HG03565 (cell line): ENCODE measurements around the gene PHACTR3.

Source experiments
- ATAC-seq: cut with Tn5 transposase; IDR thresholded peaks from one replicate; pipeline ENCODE4 v1.9.1; 2021; ENCODE audit warnings: mild to moderate bottlenecking, moderate library complexity; ENCODE audit not compliant: unreplicated experiment

Gene PHACTR3

DNA sequence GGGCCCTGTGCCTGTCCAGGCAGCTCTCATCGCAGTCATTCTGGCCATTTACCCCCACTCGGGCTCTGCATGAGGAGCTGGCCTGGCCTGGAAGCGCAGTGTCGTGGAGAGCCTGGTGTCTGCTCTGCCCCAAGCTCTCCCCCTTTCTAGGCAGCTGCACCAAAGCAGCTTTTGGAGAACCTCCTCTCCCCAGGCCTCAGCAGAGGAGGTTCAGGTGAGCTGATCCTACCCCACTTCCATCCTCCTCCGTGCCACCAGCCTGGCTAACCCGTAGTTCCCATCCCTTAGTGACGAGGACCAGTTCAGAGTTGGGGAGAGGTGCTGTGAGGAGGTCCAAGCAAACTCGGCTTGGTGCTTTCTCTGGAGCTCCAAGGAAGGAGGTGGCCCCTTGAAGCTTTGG is 30.5 kb upstream of the PHACTR3 start:
- no peak for ATAC-seq

DNA sequence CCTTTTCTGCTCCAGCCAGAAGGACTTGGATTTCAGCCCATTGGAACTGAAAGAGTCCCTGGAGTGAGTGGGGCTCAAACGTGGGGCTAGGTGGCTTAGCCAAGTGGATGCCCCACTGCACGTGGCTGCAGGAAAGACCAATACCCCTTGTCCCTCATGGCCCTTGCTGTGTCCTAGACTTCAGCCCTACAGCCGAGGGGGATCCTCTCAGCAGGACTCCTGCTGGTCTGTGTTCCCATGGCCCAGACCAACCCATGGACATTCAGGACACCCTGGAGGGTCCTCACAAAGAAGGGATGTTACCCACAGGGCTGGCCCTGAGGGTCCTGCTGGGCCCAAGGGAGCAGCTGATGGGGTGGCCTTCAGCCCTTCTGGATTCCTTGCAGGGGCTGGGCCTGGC is 30.0 kb upstream of the PHACTR3 start:
- no peak for ATAC-seq

DNA sequence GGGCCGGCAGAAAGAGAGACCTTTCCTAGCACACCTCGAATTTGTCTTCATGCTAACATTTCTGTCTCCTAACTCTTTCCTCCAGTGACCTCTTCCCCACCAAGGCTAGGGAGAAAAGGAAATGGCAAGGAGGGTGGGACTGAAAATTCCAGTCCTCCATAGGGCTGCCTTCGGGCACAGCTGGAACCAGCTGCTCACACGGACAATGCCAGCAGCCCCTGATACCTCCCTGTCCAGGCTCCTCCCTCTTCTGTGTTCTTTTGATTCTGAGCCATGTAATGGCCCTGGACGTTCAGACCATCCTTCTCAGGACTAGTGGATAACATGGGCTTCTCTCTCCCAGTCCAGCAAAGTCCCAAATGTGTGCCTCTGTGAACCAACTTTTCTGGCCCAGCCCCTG is 29.1 kb upstream of the PHACTR3 start:
- no peak for ATAC-seq

DNA sequence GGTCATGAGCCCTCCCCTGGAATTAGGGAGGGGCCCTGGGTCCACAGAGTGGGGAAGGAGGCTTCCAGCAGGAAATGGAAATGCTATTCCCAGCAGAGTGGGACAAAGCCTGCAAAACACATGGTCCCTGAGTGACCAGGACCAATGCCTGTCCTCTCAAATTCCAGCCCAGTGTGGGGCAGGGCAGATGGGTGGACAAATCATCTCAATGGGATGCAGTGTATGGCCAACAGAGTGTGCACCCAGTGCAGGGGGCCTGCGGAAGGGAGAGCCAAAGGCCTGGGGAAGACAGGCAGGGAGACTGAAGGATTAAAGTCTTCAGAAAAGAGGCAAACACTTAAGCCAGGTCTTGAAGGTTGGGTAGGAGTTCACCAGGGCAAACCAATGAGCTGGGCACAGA is 28.7 kb upstream of the PHACTR3 start:
- no peak for ATAC-seq

DNA sequence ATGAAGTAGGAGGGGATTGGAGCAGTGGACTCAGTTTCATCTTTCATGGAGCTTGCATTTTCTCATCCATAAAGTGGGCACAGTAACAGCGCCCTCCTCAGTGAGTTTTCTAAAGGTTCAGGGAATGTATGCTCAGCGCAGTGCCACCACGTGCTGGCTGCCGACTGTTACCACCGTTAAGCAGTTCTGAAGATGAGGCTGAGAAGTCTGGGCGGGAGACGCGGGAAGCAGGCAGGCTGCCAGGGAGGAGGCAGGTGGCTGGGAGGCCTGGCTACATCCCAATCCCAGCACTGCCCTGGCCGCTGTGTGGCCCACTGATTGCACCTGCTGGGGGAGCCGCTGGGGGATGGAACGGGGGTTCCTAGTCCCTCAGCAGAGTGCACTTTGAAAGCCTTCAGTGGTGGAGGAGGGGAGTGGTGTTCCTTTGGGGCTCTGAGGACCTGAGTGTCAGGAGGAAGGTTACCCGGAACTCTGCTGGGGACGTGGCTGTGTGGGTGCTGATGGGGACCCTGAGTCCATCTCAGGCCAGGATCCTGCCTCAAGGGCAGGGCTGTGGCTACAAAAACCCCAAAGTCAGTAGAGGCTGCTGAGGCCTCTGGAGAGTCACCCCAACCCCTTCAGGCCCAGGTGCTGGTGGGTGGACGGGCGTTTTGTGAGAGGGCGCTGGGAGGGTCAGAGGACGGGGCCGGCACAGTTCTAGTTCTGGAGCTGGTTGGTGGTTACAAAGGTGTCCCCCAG is 28.0 kb upstream of the PHACTR3 start:
- no peak for ATAC-seq

DNA sequence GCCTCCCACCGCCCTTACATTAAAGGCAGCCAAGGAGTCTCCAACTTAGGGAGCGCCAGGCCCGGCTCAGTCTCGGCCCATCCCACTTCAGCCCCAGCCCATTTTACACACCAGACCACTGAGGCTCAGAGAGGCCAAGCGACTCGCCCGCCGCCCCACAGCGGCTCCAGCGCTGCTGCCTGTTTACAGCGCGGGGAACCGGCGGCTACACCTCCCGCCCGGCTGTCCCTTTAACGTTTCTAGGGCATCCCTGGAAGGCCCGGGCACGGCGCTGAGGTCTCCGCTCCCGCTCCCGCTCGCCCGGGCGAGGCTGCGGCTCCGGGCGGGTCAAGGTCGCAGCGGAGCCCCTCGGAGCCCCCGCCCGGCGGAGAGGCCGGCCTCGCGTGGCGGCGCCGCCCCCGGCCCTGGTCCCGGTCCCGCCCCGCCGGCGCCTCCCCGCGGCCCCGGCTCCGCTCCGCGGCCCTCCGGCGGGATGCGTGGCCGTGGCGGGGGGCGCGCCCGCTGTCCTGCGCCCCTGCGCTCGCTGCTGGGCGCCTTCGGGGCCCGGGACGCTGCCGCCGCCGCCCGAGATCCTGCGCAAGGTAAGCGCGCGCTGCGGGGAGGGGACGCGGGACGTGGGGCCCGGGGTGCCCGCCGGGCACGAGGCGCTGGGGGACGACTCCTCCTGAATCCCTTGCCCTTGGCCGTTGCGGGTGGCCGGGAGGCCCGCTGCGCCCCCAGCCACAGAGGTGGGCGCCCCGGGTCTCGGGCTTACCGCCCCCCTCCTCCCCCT is 27.1 kb upstream of the PHACTR3 start:
- ATAC-seq = no peak

DNA sequence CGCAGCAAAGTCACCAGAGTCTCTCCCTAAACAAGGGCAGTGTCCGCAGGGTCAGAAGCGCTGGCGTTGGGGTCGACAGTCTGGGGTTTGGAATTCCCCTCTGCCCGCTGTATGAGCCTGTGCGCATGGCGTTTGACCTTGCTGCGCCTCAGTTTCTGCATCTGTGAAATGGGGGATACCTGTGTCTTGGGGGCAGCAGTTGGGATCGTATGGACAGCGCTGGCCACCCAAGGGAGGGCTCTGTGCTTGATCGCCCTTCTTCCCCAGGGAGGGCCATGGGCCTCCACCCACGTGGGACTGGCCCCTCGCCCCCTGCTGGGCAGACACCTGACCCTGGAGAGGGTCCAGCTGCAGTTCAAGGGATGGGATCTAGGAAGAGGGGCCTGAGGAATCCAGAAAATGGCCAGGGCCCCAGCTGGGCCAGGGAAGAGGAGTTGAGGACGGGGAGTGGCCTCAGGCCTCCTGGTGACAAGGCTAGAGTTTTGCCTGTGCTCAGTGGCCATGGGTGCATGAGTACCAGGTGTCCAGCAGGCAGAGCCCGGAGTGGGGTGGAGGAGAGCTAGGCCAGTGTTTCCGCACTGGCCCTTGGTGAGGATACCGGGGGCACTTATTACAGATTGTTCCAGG is 26.4 kb upstream of the PHACTR3 start:
- ATAC-seq = no peak

DNA sequence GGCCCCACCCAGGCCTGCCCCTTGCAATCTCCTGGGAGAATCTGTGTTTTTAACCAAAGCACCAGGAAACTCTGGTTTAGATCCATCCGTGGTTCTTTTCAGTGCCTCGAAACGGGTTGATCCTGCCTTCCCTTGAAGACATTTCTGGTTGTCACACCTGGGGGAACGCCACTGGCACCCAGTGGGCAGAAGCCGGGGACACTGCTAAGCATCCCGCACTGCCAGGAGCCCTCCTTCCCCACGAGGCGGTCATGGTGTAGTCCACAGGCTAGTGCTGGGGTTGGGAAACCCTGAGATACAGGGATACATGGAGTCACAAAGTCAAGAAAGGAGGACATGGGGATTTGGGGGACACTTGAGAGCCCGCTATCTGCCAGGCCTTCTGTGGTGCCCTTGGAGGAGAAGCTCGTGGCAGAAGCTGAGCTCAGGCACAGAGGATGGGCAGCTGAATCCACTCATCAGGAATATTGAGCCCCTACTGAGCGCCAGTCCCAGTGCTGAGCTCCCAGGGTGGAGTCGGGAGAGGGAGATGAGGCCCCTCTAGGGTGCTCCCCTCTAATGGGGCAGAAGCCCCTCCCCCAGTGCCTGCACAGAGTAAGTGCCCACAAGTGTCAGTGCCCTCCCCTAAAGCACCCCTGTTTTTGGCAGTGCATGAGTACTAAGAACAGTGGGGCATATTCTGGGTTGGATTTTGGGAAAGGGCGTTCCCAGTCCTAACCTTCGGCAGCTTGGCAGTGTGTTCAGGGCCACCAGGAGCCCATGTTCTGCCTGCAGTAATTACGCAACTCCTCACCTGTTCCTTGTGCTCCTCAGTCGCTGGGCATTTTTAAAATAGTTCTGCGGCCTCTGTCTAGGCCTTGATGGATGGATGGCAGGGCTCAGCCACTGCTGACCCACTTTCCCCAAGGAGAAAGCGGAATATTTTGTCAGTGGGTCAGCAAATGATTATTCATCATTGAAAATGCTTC is 25.6 kb upstream of the PHACTR3 start:
- ATAC-seq = no peak

DNA sequence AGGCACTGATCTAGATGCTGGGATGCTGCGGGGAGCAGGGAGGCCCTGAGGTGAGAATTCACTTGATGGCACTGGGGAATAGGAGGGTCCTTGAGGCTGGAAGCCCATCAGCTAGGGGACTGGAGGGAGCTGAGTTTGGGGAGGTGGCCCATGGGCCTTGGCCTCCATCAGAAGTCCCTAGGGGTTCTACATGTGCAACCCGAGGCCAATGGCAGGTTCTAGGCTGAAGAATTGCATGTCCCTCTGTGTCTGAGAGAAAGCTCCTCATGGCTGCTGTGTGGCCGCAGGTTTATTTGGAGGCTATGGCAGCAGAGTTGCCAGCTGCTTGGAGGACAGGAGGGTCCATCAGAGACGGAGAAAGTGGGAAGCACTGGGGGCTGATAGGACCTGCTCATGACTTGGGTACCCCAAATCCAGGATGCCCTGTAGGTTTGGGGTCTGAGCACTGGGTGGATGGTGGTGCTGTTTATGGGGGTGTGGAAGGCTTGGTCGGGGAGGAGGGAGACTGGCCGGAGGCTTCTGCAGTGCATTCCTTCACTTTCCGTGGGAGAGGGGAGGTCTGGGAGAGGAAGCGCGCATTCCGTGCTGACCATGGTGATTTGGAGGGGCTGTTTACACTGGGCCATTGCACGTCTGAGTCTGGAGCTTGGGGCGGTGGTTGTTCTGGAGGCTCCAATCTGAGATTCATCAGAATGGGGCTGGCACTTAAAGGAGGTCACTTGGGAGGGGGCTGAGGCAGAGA is 24.8 kb upstream of the PHACTR3 start:
- ATAC-seq = no peak

DNA sequence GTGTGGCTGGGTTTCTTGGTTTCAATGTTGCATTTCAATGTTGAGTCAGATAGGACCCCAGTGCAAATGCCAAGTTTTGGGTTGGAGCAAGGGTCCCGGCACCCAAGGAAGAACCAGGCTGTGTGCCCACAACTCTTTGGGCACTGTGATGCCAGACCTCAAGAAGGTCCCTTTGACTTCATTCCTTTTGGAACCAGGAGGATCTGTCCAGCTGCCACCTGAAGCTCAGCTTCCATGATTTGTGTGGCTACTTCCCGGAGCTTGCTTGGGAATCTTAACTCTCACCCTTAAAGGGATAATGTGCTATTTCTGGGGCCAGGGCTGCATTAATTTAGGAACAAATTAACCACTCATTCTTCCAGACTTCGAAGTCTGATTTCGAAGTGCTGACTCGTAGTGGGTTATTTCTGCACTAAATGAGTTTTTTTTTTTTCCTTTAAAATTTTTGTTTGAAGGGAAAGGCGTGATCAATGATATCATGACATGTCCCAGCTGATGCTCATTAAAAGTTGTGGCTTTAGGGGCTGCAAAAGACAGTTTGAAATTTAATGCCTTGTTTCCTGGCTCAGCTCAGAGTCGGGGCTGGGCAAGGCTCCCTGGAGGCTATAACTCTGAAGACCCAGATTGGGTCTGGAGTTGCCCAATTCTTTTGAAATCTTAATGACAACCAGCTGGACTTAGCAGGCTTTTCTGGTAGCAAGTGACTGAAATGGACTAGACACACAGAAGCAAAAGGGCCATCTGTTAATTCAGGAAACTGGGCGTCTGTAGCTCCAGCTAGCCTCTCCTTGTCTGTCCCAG is 24.0 kb upstream of the PHACTR3 start:
- ATAC-seq = no peak

DNA sequence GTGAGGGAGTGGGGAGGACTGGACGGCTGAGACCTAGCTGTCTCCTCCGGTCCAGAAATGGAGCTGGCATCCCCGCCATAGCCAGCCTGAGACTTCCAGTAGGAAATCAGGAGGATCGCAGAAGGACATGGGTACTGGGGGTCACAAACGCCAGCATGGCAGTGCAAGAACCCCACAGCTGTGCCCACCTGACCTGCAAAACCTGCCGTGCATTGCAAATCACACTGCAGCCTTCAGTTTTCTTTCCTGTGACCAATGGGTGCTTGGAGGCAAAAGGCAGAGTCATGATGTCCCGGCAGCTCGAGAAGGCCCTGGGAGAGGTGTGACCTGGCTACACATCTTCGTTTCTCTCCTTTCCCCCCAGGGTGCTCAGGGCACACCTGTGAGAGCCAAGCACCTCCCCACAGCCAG is 23.3 kb upstream of the PHACTR3 start:
- ATAC-seq = no peak

DNA sequence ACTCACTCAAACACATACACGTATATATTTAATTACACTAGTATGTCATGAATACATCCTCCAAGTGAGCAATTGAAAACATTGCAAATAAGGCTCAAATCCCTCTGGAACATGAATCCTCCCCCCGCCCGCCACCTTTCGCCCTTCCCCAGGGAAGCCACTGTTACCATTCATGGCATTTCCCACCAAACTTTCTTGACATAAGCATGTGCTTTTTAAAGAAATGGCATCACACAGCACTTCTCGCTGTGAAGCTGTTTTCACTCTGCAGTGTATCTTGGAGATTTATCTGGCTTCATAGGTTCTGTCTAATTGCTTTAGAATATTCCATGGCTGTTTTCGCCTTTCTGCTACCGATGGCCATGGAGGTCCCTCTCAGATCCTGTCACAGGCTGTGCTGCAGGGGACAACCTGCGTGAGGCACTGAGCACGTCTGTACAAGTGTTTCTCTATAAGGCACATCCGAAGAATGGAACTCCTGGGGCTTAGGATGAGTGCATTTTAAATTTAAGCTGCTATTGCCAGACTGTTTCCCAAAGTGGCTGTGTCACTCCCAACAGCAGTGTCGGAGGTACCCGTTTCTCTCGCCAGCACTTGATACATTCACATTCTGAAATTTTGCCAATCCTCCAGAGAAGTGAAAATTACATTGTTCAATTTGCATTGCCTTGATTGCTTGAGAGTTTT is 22.2 kb upstream of the PHACTR3 start:
- no peak for ATAC-seq

DNA sequence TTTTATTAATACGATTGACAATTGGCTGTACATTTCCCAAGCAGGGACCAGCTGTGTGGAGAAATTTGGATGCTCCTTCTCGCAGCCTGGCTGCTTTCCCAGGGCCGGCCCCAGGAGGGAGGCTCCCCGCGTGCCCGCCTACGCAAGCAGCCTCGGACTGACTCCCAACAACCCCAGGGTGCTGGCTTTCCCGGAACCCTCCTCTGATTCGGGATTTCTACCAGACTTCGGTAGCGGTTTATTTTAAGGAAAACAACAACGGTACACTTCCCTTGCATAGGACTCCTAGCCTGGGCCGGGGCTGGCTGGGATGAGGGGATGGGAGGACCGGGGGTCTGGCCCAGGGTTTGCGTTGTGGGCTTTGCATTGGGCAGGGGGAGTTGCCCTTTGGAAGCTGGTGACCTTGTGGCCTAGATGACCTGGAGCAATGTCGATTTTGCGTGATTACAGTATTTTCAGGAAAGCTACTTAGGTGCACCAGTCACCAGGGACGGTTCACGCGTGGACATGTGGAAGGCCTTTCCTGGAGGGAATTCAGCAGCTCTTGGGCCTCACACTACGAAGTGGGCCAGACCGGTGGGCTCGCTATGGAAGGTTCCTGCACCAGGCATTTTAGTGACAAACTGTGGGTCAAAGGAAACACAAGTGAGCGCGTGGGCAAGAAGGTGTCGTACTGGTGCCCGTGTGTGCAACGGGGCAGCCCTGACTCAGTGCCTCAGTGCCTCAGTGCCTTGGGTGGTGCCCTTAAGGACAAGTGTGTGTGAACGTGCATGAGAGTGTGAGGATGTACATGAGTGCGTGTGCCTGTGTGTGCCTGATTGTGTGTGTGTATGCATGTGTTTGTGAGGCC is 20.7 kb upstream of the PHACTR3 start:
- no peak for ATAC-seq

DNA sequence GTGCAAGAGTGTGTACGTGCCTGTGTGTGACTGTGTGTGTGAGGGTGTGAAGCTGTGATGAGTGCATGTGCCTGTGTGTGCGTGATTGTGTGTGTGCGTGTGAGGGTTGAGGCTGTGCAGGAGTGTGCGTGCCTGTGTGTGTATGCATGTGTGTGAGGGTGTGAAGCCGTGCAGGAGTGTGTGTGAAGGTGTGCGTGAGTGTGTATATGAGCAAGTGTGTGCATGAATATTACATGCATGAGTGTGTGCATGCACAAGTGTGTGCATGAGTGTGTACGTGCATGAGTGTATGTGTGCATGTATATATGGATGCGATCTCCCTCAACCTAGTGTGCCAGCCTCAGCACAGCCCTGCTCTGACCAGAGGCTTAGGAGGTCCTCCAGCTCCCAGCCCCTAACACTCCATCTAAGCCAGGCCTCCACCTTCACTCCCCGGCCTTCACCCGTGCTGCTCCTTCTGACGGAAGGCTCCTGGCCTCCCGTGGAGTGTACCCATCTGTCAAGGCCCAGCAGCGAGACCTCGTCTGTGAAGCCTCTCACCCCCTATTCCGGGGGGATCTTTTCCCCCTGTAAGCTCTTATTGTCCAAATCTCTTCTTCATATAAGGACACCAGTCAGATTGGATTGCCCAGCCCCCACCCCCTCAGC is 19.9 kb upstream of the PHACTR3 start:
- ATAC-seq = no peak

DNA sequence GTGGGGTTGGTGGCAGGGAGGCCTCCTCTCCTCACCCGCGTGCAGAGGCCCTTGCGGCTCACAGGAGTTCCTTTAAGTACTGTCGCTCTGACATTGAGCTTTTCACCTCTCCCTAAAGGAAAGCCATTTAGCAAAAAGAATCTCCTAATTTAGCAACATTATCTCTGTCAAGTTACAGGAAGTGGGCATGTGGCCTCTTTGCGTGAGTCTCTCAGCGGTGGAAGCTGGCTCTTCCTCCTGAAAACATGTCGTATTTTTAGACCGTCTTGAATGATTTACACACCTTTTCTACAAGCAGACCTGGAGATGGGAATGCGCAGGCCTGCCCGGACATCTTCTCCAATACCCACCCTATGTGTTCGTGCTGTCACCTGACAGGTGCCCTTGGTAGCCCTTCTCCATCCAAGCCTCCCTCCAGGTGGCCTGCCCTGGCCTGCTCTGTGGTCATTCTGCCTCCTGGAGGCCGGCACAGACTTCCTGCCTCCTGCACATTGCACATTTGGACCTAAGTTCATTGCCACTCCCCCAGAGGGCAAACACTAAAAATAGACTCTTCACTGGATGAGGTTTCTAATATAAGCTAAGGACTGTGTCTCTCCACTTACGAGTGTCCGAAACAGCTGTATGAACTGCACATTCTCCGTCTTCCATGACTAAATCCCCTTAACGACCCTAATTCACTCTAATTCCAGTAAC is 18.5 kb upstream of the PHACTR3 start:
- no peak for ATAC-seq

DNA sequence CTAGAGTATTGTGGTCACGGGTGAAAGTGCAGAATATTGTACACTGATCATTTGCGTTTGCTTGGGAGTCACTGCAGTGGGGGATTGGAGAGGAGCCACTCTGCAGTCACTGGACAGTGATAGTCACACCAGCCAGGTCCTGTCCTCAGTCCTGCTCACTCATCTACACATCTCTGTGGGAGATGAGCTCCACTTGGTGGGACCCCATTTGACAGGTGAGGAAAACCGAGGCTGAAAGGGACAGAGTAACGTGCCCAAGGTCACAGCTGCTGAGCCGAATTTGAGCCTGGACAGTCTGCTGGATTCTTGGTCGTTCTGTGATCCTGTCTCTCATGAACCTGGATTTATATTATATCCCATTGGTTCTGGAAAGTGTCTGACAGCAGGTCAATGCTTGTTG is 17.7 kb upstream of the PHACTR3 start:
- ATAC-seq = no peak

DNA sequence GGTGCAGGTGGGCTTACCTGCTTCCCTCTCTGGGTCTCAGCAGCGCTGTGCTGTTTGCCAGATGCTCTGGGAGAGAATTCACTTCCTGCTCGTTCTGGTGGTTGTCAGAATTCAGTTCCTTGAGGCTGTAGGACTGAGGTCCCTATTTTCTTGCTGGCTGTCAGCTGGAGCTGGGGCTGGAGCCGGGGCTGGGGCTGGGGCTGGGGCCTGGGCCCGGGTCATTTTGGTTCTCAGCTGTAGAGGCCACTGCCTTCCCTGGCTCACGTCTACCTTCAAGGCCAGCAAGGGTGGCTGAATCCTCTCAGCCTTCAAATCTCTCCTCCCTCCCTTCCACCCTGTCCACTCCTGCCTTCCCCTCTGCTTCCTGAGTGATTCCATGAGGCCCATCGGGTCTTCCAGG is 16.8 kb upstream of the PHACTR3 start:
- ATAC-seq = no peak
